ENCODE results near the gene ADIPOQ. TPM values are rescaled to one million over a fixed set of nuclear protein-coding genes. Genes with fewer than 3 reads are reported as not detected.

Gene ADIPOQ
- total RNA-seq, 1 experiment from 2014 or later: not detected

- H3K27ac ChIP-seq (ENCODE audit: insufficient read length, low read depth, low read length): no peak overlapping the region
- Mint-ChIP-seq H3K4me1 (peaks cover 36 to 37% of the 10 kb centered on the region in 2 experiments), H3K4me3 (peak overlapping the region in 1 of 2 experiments; percentile 22; a peak in 1 of 5 replicates), H3K9me3 (no peaks in the 10 kb centered on the region; a peak in 1 of 5 replicates), H3K36me3 (ENCODE audit: insufficient read depth in 1 of 3, low read depth in 3 of 3) (no peaks in the 10 kb centered on the region), H3K27me3 (ENCODE audit: low read depth) (peaks cover 85% of the 10 kb centered on the region), H3K27ac (no peak overlapping the region)
- H3K9me3 ChIP-seq (ENCODE audit: control insufficient read depth, low read depth, low read length): no peaks in the 10 kb centered on the region
- H2BK120ac ChIP-seq (ENCODE audit: low read depth, low read length, poor library complexity, severe bottlenecking): no peak overlapping the region
- no peak for DNase-seq
- no peak overlapping the region for H3K18ac ChIP-seq (ENCODE audit: insufficient read length, low read depth, low read length)
- H3K23ac ChIP-seq (ENCODE audit: insufficient read length, low read depth, low read length): no peak overlapping the region
- no peak overlapping the region for H2BK5ac ChIP-seq (ENCODE audit: insufficient read length, low read length)
- no peaks in the 10 kb centered on the region for H4K20me1 ChIP-seq (ENCODE audit: control insufficient read depth, insufficient read depth, insufficient read length)
- no peak overlapping the region for H3K14ac ChIP-seq (ENCODE audit: insufficient read depth, low read length)
- no peaks in the 10 kb centered on the region for H3K79me1 ChIP-seq (ENCODE audit: insufficient read depth, low read depth, low read length, poor library complexity, severe bottlenecking)
- no peak overlapping the region for H2AK5ac ChIP-seq (ENCODE audit: insufficient read length, low read length)
- no peak overlapping the region for H3K56ac ChIP-seq (ENCODE audit: insufficient read length, low read depth, low read length)
- H3K4ac ChIP-seq (ENCODE audit: low read depth, low read length): no peak overlapping the region
- H4K91ac ChIP-seq (ENCODE audit: insufficient read length, low read depth, low read length): no peak overlapping the region
- H3K23me2 ChIP-seq (ENCODE audit: insufficient read length, low read depth, low read length, poor library complexity, severe bottlenecking): peaks cover 14% of the 10 kb centered on the region
- no peak overlapping the region for H4K8ac ChIP-seq (replicated peaks; ENCODE audit: insufficient read length, low read depth, low read length)
- H3K9ac ChIP-seq (ENCODE audit: extremely low read depth, insufficient read length, low read length): no peak overlapping the region
- no peak overlapping the region for H2AFZ ChIP-seq (ENCODE audit: low read length)
- H2BK20ac ChIP-seq (ENCODE audit: low read depth, low read length, poor library complexity, severe bottlenecking): no peak overlapping the region
- H2BK12ac ChIP-seq (ENCODE audit: insufficient read length, low read depth, low read length): no peak overlapping the region
- H2BK15ac ChIP-seq (ENCODE audit: low read depth, low read length): no peak overlapping the region
- H3K27me3 ChIP-seq (ENCODE audit: insufficient read depth, low read length): peaks cover 5% of the 10 kb centered on the region; the same call in 1 of the 2 replicates
- no peak for TF ChIP-seq CTCF (conservative IDR thresholded peaks at IDR 0.05)
- no peaks in the 10 kb centered on the region; the same call in 1 of the 2 replicates for H3K4me1 ChIP-seq (ENCODE audit: insufficient read depth, low read length)
- H3K79me2 ChIP-seq (ENCODE audit: insufficient read depth, low read length): no peaks in the 10 kb centered on the region
- no peak overlapping the region for H4K5ac ChIP-seq (ENCODE audit: insufficient read length, low read depth, low read length)
- no CpG with 5 or more reads among the region's 5 CpGs for WGBS (ENCODE audit: extremely low coverage, insufficient read length, low lambda C conversion rate)
- no peak overlapping the region for H3T11ph ChIP-seq (ENCODE audit: low read length)
- no peak overlapping the region for H3K4me2 ChIP-seq (ENCODE audit: insufficient read depth, insufficient read length, low read length)
Measured at GRCh38 chr3:186828340-186828739, 14.2 kb upstream of the ADIPOQ start.

Measured in H9 (cell line).